HepG2 (cell line): ENCODE results near the gene SLC9A8. TPM values are rescaled to one million over a fixed set of nuclear protein-coding genes. Genes with fewer than 3 reads are reported as not detected.

Experiments
- ATAC-seq: fragments of 200-7000 bp; cut with Tn5 transposase; 3 replicates; pipeline ENCODE4 v1.9.1; 2020; ENCODE audit warnings: mild to moderate bottlenecking, moderate library complexity
- BruUV-seq: library from RNA; stranded (reverse); fragments of 400-500 nt; replicated peaks from 2 replicates; lab custom pipeline; 2021; lab: Mats Ljungman, UMichigan
- CTCF ChIA-PET: fragments of 300-600 bp; formaldehyde crosslinking; extraction: SDS; loops from one replicate; lab custom pipeline; 2021; ENCODE audit warnings: low total read pairs, inconsistent platforms, low intra/inter-chr PET ratio; lab: Yijun Ruan, JAX
- POLR2A ChIA-PET: fragments of 350-600 bp; sonication (Branson Sonifier 250); formaldehyde crosslinking; loops from one replicate; lab custom pipeline; 2020; ENCODE audit warnings: antibody characterized with exemption, inconsistent platforms; lab: Yijun Ruan, JAX
- DNase-seq: peaks from one replicate; pipeline ENCODE4 v3.0.0-alpha.2; 2015; ENCODE audit warnings: low spot score
- FAIRE-seq: peaks from 3 replicates; lab custom pipeline; 2011; peaks lifted over from hg19 to GRCh38; lab: Jason Lieb, UNC
- H2AFZ ChIP-seq: one replicate; pipeline ENCODE4 v1.6.1; 2011; ENCODE audit warnings: low read length, inconsistent platforms
- H3K27ac ChIP-seq: fragments of 300-600 bp; 3 replicates; pipeline ENCODE4 v1.8.0; 2011; ENCODE audit warnings: mixed run types, mild to moderate bottlenecking, mixed read lengths, low read length, inconsistent platforms; ENCODE audit not compliant: insufficient read depth; ENCODE audit errors: extremely low read length
- H3K27me3 ChIP-seq, 2 experiments: fragments of 200-600 bp in 1 of 2; 2 replicates in 1 of 2; 3 replicates in 1 of 2; pipeline versions ENCODE4 v1.6.0 to v1.8.0; 2011; ENCODE audit warnings: low read length in 2 of 2, mild to moderate bottlenecking in 2 of 2, moderate library complexity in 2 of 2, inconsistent platforms in 1 of 2; ENCODE audit not compliant: insufficient read depth in 2 of 2, control insufficient read depth in 1 of 2
- H3K36me3 ChIP-seq, 2 experiments: fragments of 200-600 bp in 1 of 2; replicated peaks in 1 of 2; 2 replicates in 1 of 2; 3 replicates in 1 of 2; pipeline versions ENCODE4 v1.5.1 to v1.8.0; 2011; ENCODE audit warnings: low read length in 2 of 2, inconsistent platforms in 1 of 2; ENCODE audit not compliant: insufficient read depth in 2 of 2, control insufficient read depth in 1 of 2
- H3K4me1 ChIP-seq: 2 replicates; pipeline ENCODE4 v1.5.1; 2012; ENCODE audit warnings: low read length, inconsistent platforms; ENCODE audit not compliant: insufficient read depth
- H3K4me2 ChIP-seq: 2 replicates; pipeline ENCODE4 v1.6.0; 2011; ENCODE audit warnings: low read depth, low read length, inconsistent platforms
- H3K4me3 ChIP-seq, 3 experiments: fragments of 200-600 bp in 1 of 3; sonication (generic), shearing (Covaris generic) in 1 of 3; replicated peaks in 1 of 3; 2 replicates each; pipeline ENCODE4 v1.5.1; 2011 to 2016; ENCODE audit warnings: low read length in 3 of 3, inconsistent platforms in 2 of 3, low read depth in 2 of 3, mild to moderate bottlenecking in 2 of 3, control low read depth in 1 of 3, mixed read lengths in 1 of 3; ENCODE audit not compliant: insufficient read depth in 1 of 3
- H3K79me2 ChIP-seq: one replicate; pipeline ENCODE4 v1.6.1; 2011; ENCODE audit warnings: low read length, inconsistent platforms; ENCODE audit not compliant: insufficient read depth
- H3K9ac ChIP-seq: 2 replicates; pipeline ENCODE4 v1.6.0; 2011; ENCODE audit warnings: mild to moderate bottlenecking, low read depth, low read length, inconsistent platforms; ENCODE audit not compliant: insufficient read depth
- H3K9me3 ChIP-seq: 2 replicates; pipeline ENCODE4 v1.5.1; 2012; ENCODE audit warnings: mild to moderate bottlenecking, low read length
- H4K20me1 ChIP-seq: 2 replicates; pipeline ENCODE4 v1.6.0; 2011; ENCODE audit warnings: inconsistent platforms, mild to moderate bottlenecking, low read length, moderate library complexity; ENCODE audit not compliant: insufficient read depth
- CBFB ChIP-seq: sonication (generic); formaldehyde crosslinking; IDR thresholded peaks from 2 replicates; pipeline ENCODE4 v1.4.0; 2020; ENCODE audit warnings: missing genetic modification reagents
- HHEX ChIP-seq: IDR thresholded peaks from 2 replicates; pipeline ENCODE4 v1.6.1; 2016; ENCODE audit warnings: control low read depth
- ZIK1 ChIP-seq: sonication (generic); formaldehyde crosslinking; IDR thresholded peaks from 2 replicates; pipeline ENCODE4 v1.5.0; 2020; ENCODE audit warnings: mild to moderate bottlenecking, low read depth, missing genetic modification reagents, borderline replicate concordance
- ZNF674 ChIP-seq: sonication (generic); formaldehyde crosslinking; IDR thresholded peaks from 2 replicates; pipeline ENCODE4 v1.5.0; 2020; ENCODE audit warnings: low read depth, mild to moderate bottlenecking, missing genetic modification reagents
- WGBS: methylation state at CpG from one replicate; pipeline ENCODE4 v1.1.6; 2017; ENCODE audit warnings: low lambda C conversion rate; 5-methylcytosine and 5-hydroxymethylcytosine counted together
- in situ Hi-C: cut with HindIII; loops from 2 replicates; pipeline ENCODE4 v1.10.0; 2017; ENCODE audit warnings: low pct_unique_long_range_greater_than_20kb; ENCODE audit not compliant: extremely low pct_ligation_motif_present
- intact Hi-C: fragments of 100-400 bp; cut with micrococcal nuclease; formaldehyde crosslinking; loops from one replicate; pipeline ENCODE4 v1.10.0; 2022; ENCODE audit not compliant: unreplicated experiment
- polyA plus RNA-seq, 8 experiments: library from polyadenylated mRNA; depleted of rRNA in 3 of 8; stranded (reverse) in 7 of 8; unstranded in 1 of 8; fragments of >200 nt; fragmentation: Illumina TruSeq in 4 of 8; extraction: Trizol in 4 of 8; gene quantifications; 2 replicates each; pipeline versions ENCODE4 v1.2.1 to v1.2.3, GENCODE V29; 2011 to 2016; ENCODE audit warnings: low read depth in 4 of 8, missing spikeins in 1 of 8, mixed read lengths in 1 of 8; ENCODE audit not compliant: insufficient read depth in 1 of 8
- total RNA-seq, 5 experiments: library from RNA; depleted of rRNA; stranded (reverse); fragments of >200 nt; fragmentation: Illumina TruSeq; extraction: Trizol; gene quantifications; 2 replicates each; pipeline ENCODE4 v1.2.3, GENCODE V29; 2016; ENCODE audit warnings: low read depth in 1 of 5
- TF ChIP-seq, protein P1 (sequence below): sonication (generic); formaldehyde crosslinking; IDR thresholded peaks from 2 replicates; pipeline ENCODE4 v1.4.0; 2020; ENCODE audit warnings: mild to moderate bottlenecking, missing genetic modification reagents
- TF ChIP-seq, protein P2 (sequence below): sonication (generic); formaldehyde crosslinking; conservative IDR thresholded peaks from 2 replicates; pipeline ENCODE4 v1.8.1; 2023; ENCODE audit warnings: missing genetic modification reagents
- TF ChIP-seq, protein P3 (sequence below): sonication (generic); formaldehyde crosslinking; IDR thresholded peaks from 2 replicates; pipeline ENCODE4 v1.9.0; 2021; ENCODE audit warnings: mild to moderate bottlenecking, missing genetic modification reagents

SLC9A8 gene
- total and polyA plus RNA-seq, 2 of the 13 experiments (the other 11 are each of a cell fraction or from before 2014, with no cell fraction given), result 4.1 to 7.4 TPM

- Histone ChIP-seq H3K36me3 (peaks cover 16 to 37% of the 10 kb centered on the region in 2 experiments), H4K20me1 (no peaks in the 10 kb centered on the region), H2AFZ (no peak overlapping the region), H3K4me2 (no peak overlapping the region), H3K79me2 (no peaks in the 10 kb centered on the region), H3K9ac (no peak overlapping the region), H3K9me3 (no peaks in the 10 kb centered on the region), H3K4me1 (peaks cover 12% of the 10 kb centered on the region), H3K27ac (no peak overlapping the region), H3K4me3 (no peak overlapping the region), H3K27me3 (no peaks in the 10 kb centered on the region)
- TF ChIP-seq ZIK1, result no peak
- no peak for TF ChIP-seq ZNF674 (CRISPR knock-in tag)
- TF ChIP-seq, protein P1, sequence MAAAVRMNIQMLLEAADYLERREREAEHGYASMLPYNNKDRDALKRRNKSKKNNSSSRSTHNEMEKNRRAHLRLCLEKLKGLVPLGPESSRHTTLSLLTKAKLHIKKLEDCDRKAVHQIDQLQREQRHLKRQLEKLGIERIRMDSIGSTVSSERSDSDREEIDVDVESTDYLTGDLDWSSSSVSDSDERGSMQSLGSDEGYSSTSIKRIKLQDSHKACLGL (CRISPR knock-in tag), result 0 out of 2 replicates have a peak, but pooled peaks have one; percentile 27
- no TSS peak for BruUV-seq
- in situ Hi-C loops, result loop anchor here (25.0 kb wide), 1 partner anchor 545 kb away; no protein-coding TSS in a partner anchor
- no peak for ATAC-seq
- no peak for DNase-seq
- FAIRE-seq, result no peak
- intact Hi-C loops, result no loop called here
- WGBS, result 97% methylated on average over 28 of the region's 29 CpGs
- POLR2A ChIA-PET, result no interaction called here
- CTCF ChIA-PET, result no interaction called here
Measured at GRCh38 chr20:49882171-49882970, 69.7 kb downstream of the SLC9A8 start.

GRCh38 chr20:49883246-49883802, 70.7 kb downstream of the SLC9A8 start:
- BruUV-seq, result no TSS peak
- CTCF ChIA-PET, result no interaction called here
- TF ChIP-seq, protein P2, sequence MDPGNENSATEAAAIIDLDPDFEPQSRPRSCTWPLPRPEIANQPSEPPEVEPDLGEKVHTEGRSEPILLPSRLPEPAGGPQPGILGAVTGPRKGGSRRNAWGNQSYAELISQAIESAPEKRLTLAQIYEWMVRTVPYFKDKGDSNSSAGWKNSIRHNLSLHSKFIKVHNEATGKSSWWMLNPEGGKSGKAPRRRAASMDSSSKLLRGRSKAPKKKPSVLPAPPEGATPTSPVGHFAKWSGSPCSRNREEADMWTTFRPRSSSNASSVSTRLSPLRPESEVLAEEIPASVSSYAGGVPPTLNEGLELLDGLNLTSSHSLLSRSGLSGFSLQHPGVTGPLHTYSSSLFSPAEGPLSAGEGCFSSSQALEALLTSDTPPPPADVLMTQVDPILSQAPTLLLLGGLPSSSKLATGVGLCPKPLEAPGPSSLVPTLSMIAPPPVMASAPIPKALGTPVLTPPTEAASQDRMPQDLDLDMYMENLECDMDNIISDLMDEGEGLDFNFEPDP, result no peak
- TF ChIP-seq CBFB (CRISPR knock-in tag) (no peak), HHEX (CRISPR knock-in tag) (no peak)
- TF ChIP-seq, protein P3, sequence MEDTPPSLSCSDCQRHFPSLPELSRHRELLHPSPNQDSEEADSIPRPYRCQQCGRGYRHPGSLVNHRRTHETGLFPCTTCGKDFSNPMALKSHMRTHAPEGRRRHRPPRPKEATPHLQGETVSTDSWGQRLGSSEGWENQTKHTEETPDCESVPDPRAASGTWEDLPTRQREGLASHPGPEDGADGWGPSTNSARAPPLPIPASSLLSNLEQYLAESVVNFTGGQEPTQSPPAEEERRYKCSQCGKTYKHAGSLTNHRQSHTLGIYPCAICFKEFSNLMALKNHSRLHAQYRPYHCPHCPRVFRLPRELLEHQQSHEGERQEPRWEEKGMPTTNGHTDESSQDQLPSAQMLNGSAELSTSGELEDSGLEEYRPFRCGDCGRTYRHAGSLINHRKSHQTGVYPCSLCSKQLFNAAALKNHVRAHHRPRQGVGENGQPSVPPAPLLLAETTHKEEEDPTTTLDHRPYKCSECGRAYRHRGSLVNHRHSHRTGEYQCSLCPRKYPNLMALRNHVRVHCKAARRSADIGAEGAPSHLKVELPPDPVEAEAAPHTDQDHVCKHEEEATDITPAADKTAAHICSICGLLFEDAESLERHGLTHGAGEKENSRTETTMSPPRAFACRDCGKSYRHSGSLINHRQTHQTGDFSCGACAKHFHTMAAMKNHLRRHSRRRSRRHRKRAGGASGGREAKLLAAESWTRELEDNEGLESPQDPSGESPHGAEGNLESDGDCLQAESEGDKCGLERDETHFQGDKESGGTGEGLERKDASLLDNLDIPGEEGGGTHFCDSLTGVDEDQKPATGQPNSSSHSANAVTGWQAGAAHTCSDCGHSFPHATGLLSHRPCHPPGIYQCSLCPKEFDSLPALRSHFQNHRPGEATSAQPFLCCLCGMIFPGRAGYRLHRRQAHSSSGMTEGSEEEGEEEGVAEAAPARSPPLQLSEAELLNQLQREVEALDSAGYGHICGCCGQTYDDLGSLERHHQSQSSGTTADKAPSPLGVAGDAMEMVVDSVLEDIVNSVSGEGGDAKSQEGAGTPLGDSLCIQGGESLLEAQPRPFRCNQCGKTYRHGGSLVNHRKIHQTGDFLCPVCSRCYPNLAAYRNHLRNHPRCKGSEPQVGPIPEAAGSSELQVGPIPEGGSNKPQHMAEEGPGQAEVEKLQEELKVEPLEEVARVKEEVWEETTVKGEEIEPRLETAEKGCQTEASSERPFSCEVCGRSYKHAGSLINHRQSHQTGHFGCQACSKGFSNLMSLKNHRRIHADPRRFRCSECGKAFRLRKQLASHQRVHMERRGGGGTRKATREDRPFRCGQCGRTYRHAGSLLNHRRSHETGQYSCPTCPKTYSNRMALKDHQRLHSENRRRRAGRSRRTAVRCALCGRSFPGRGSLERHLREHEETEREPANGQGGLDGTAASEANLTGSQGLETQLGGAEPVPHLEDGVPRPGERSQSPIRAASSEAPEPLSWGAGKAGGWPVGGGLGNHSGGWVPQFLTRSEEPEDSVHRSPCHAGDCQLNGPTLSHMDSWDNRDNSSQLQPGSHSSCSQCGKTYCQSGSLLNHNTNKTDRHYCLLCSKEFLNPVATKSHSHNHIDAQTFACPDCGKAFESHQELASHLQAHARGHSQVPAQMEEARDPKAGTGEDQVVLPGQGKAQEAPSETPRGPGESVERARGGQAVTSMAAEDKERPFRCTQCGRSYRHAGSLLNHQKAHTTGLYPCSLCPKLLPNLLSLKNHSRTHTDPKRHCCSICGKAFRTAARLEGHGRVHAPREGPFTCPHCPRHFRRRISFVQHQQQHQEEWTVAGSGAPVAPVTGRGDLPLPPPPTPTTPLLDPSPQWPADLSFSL (CRISPR knock-in tag), result no peak

More at GRCh38 chr20:49883246-49883802, 70.7 kb downstream of the SLC9A8 start:
- Histone ChIP-seq H3K4me1 (peaks cover 2% of the 10 kb centered on the region), H3K27ac (no peak overlapping the region), H3K27me3 (no peaks in the 10 kb centered on the region), H3K9ac (no peak overlapping the region), H3K79me2 (no peaks in the 10 kb centered on the region), H3K4me2 (no peak overlapping the region), H3K36me3 (peaks cover 16 to 40% of the 10 kb centered on the region in 2 experiments), H3K9me3 (no peaks in the 10 kb centered on the region), H4K20me1 (no peaks in the 10 kb centered on the region), H3K4me3 (no peak overlapping the region), H2AFZ (no peak overlapping the region)
- FAIRE-seq, result no peak
- ATAC-seq, result no peak
- in situ Hi-C loops (loop anchor here (25.0 kb wide), 1 partner anchor 546 kb away; no protein-coding TSS in a partner anchor), intact Hi-C loops (no loop called here)
- POLR2A ChIA-PET, result no interaction called here
- 83% methylated on average over 9 of the region's 10 CpGs for WGBS
- DNase-seq, result no peak
